A549 (cell line): ENCODE data around the gene CCL23. TPM values are rescaled to one million over a fixed set of nuclear protein-coding genes. Genes with fewer than 3 reads are reported as not detected.

Experiments
- ATAC-seq, 2 experiments: fragments of 200-7000 bp in 1 of 2; fragments of >200 bp in 1 of 2; cut with Nextera tagmentation in 1 of 2; cut with Tn5 transposase in 1 of 2; 3 replicates each; pipeline versions ENCODE4 v1.8.0 to v1.9.1; 2018 to 2020; ENCODE audit warnings: mild to moderate bottlenecking in 1 of 2, moderate library complexity in 1 of 2
- CTCF ChIA-PET: fragments of 300-600 bp; sonication (Branson Sonifier 250); formaldehyde crosslinking; extraction: SDS; loops from one replicate; lab custom pipeline; 2021; ENCODE audit warnings: antibody characterized with exemption, inconsistent platforms; lab: Yijun Ruan, JAX
- POLR2A ChIA-PET: fragments of 350-600 bp; formaldehyde crosslinking; extraction: SDS; loops from one replicate; lab custom pipeline; 2021; ENCODE audit warnings: antibody characterized with exemption, inconsistent platforms; lab: Yijun Ruan, JAX
- DNase-seq, 2 experiments: peaks; one replicate each; pipeline versions ENCODE4 v3.0.0 to v3.0.0-alpha.2; 2011 to 2016; ENCODE audit warnings: low read depth in 1 of 2, low spot score in 1 of 2
- FAIRE-seq: peaks from 2 replicates; lab custom pipeline; 2011; peaks lifted over from hg19 to GRCh38; lab: Jason Lieb, UNC
- H3K27ac ChIP-seq, 2 experiments: fragments of >200 bp; sonication (Bioruptor Twin); formaldehyde crosslinking; 3 replicates each; pipeline ENCODE4 v1.5.1; 2016 to 2017
- H3K4me1 ChIP-seq: fragments of >200 bp; sonication (Bioruptor Twin); formaldehyde crosslinking; 3 replicates; pipeline ENCODE4 v1.6.1; 2016
- H3K4me2 ChIP-seq: fragments of >200 bp; sonication (Bioruptor Twin); formaldehyde crosslinking; 3 replicates; pipeline ENCODE4 v1.6.1; 2016
- H3K4me3 ChIP-seq: fragments of >200 bp; sonication (Bioruptor Twin); formaldehyde crosslinking; 3 replicates; pipeline ENCODE4 v1.5.1; 2016
- H3K9me3 ChIP-seq: fragments of >200 bp; sonication (Bioruptor Twin); formaldehyde crosslinking; 3 replicates; pipeline ENCODE4 v1.6.1; 2016
- ATOH8 ChIP-seq: fragments of 250-450 bp; sonication (Bioruptor Pico); IDR thresholded peaks from 2 replicates; pipeline ENCODE4 v1.5.0; 2020; ENCODE audit warnings: low read depth, mild to moderate bottlenecking, moderate library complexity
- BHLHE40 ChIP-seq: IDR thresholded peaks from 2 replicates; pipeline ENCODE4 v1.6.1; 2012; ENCODE audit warnings: low read depth, low read length, inconsistent platforms
- CEBPB ChIP-seq, 2 experiments: fragments of >200 bp in 1 of 2; sonication (Bioruptor Twin) in 1 of 2; formaldehyde crosslinking in 1 of 2; IDR thresholded peaks; 2 replicates each; pipeline ENCODE4 v1.6.1; 2012 to 2016
- CHD4 ChIP-seq: fragments of 200-600 bp; sonication (generic); IDR thresholded peaks from 2 replicates; pipeline ENCODE4 v1.6.1; 2016; ENCODE audit warnings: antibody characterized with exemption, mild to moderate bottlenecking, borderline replicate concordance
- E2F6 ChIP-seq: IDR thresholded peaks from 2 replicates; pipeline ENCODE4 v1.6.1; 2012; ENCODE audit warnings: low read depth, borderline replicate concordance
- EHMT2 ChIP-seq: fragments of 200-600 bp; sonication (generic); IDR thresholded peaks from 2 replicates; pipeline ENCODE4 v1.6.1; 2016; ENCODE audit warnings: antibody characterized with exemption, low read depth, mild to moderate bottlenecking, moderate library complexity
- FOSB ChIP-seq: fragments of 250-450 bp; sonication (Bioruptor Pico); IDR thresholded peaks from 2 replicates; pipeline ENCODE4 v1.5.0; 2020; ENCODE audit warnings: mild to moderate bottlenecking, moderate library complexity
- FOSL2 ChIP-seq, 2 experiments: fragments of 450-650 bp in 1 of 2; fragments of >200 bp in 1 of 2; sonication (Bioruptor Twin) in 1 of 2; formaldehyde crosslinking; IDR thresholded peaks; 2 replicates each; pipeline versions ENCODE4 v1.5.0 to v1.6.1; 2016 to 2020; ENCODE audit warnings: mild to moderate bottlenecking in 1 of 2, moderate library complexity in 1 of 2
- HES2 ChIP-seq: fragments of >200 bp; sonication (Bioruptor Twin); formaldehyde crosslinking; IDR thresholded peaks from 2 replicates; pipeline ENCODE4 v1.6.1; 2016
- JUN ChIP-seq, 2 experiments: fragments of >200 bp; sonication (Bioruptor Twin); formaldehyde crosslinking; IDR thresholded peaks; 2 replicates in 1 of 2; 3 replicates in 1 of 2; pipeline ENCODE4 v1.6.1; 2016 to 2017
- JUNB ChIP-seq: fragments of >200 bp; sonication (Bioruptor Twin); formaldehyde crosslinking; IDR thresholded peaks from 2 replicates; pipeline ENCODE4 v1.6.1; 2016
- KDM5A ChIP-seq: fragments of 200-600 bp; sonication (generic); IDR thresholded peaks from 2 replicates; pipeline ENCODE4 v1.6.1; 2016; ENCODE audit warnings: antibody characterized with exemption, mild to moderate bottlenecking
- MAFK ChIP-seq: fragments of 450-650 bp; IDR thresholded peaks from 2 replicates; pipeline ENCODE4 v1.6.1; 2014; ENCODE audit not compliant: partially characterized antibody
- MYC ChIP-seq: IDR thresholded peaks from 2 replicates; pipeline ENCODE4 v1.6.1; 2012; ENCODE audit warnings: mild to moderate bottlenecking, inconsistent platforms, low read length, improper control_type of control experiment, borderline replicate concordance
- NFE2L2 ChIP-seq: fragments of 150-350 bp; conservative IDR thresholded peaks from 2 replicates; pipeline ENCODE4 v1.6.1; 2014; ENCODE audit warnings: low read length
- NPAS2 ChIP-seq: fragments of 250-450 bp; sonication (Bioruptor Pico); IDR thresholded peaks from 2 replicates; pipeline ENCODE4 v1.8.0; 2022; ENCODE audit warnings: mild to moderate bottlenecking, moderate library complexity, borderline replicate concordance
- NR3C1 ChIP-seq: fragments of >200 bp; sonication (Bioruptor Twin); formaldehyde crosslinking; IDR thresholded peaks from 3 replicates; pipeline ENCODE4 v1.6.1; 2017
- POLR2A ChIP-seq: IDR thresholded peaks from 2 replicates; pipeline ENCODE4 v1.6.1; 2012; ENCODE audit warnings: mild to moderate bottlenecking, low read length
- POLR2AphosphoS2 ChIP-seq: conservative IDR thresholded peaks from 2 replicates; pipeline ENCODE4 v1.6.1; 2012; ENCODE audit warnings: low read length, improper control_type of control experiment, inconsistent platforms
- RAD21 ChIP-seq, 2 experiments: fragments of >200 bp in 1 of 2; sonication (Bioruptor Twin) in 1 of 2; formaldehyde crosslinking in 1 of 2; IDR thresholded peaks in 1 of 2; conservative IDR thresholded peaks in 1 of 2; 2 replicates in 1 of 2; 3 replicates in 1 of 2; pipeline ENCODE4 v1.6.1; 2012 to 2018; ENCODE audit warnings: inconsistent platforms in 1 of 2
- REST ChIP-seq: fragments of 200-600 bp; sonication (generic); IDR thresholded peaks from 2 replicates; pipeline ENCODE4 v1.6.1; 2016; ENCODE audit warnings: antibody characterized with exemption, mild to moderate bottlenecking, moderate library complexity
- RFX5 ChIP-seq: fragments of 450-650 bp; IDR thresholded peaks from 2 replicates; pipeline ENCODE4 v1.7.1; 2014; ENCODE audit warnings: antibody characterized with exemption, mild to moderate bottlenecking, moderate library complexity
- SMC3 ChIP-seq: fragments of >200 bp; sonication (Bioruptor Twin); formaldehyde crosslinking; IDR thresholded peaks from 3 replicates; pipeline ENCODE4 v1.6.1; 2018; ENCODE audit warnings: inconsistent platforms
- TFCP2L1 ChIP-seq: fragments of 250-450 bp; sonication (Bioruptor Pico); IDR thresholded peaks from 2 replicates; pipeline ENCODE4 v1.5.0; 2021; ENCODE audit warnings: mild to moderate bottlenecking
- ZFP36 ChIP-seq: fragments of 450-650 bp; IDR thresholded peaks from 2 replicates; pipeline ENCODE4 v1.6.1; 2014; ENCODE audit warnings: borderline replicate concordance; ENCODE audit not compliant: partially characterized antibody
- ZNF302 ChIP-seq: fragments of 250-450 bp; sonication (Bioruptor Pico); IDR thresholded peaks from 2 replicates; pipeline ENCODE4 v1.9.0; 2021; ENCODE audit warnings: inconsistent platforms, mild to moderate bottlenecking, moderate library complexity
- WGBS: methylation state at CpG from one replicate; pipeline ENCODE4 v1.1.6; 2017; ENCODE audit errors: missing lambda C conversion rate; 5-methylcytosine and 5-hydroxymethylcytosine counted together
- polyA plus RNA-seq, 4 experiments: library from polyadenylated mRNA; depleted of rRNA in 3 of 4; stranded (reverse); fragments of >200 nt; fragmentation: RNase III in 1 of 4; extraction: RNeasy Plus Mini Kit Qiagen cat#74134 plus additional on column Dnase treatment in 1 of 4; gene quantifications; 2 replicates in 3 of 4; 3 replicates in 1 of 4; pipeline ENCODE4 v1.2.3, GENCODE V29; 2011 to 2017

Gene CCL23
- polyA plus RNA-seq, 2 of the 4 experiments (the other 2 are of a cell fraction): not detected

GRCh38 chr17:35991075-35991474 is 26.7 kb downstream of the CCL23 start:
- no peak for FAIRE-seq
- H3K27ac ChIP-seq: no peak overlapping the region
- no peak for TF ChIP-seq TFCP2L1 (CRISPR knock-in tag)
- no peak for TF ChIP-seq ZNF302 (CRISPR knock-in tag)
- TF ChIP-seq RAD21 (conservative IDR thresholded peaks at IDR 0.05 in 1 of 2, IDR thresholded peaks at IDR 0.05 in 1 of 2): no peak
- TF ChIP-seq FOSB: no peak
- peak; percentile 61 for TF ChIP-seq MAFK
- ChIA-PET CTCF (interaction anchor here (1.5 kb wide), 1 partner anchor 9 kb away, joined by 5 read pairs; no protein-coding TSS in a partner anchor), POLR2A (no interaction called here)
- no peak for DNase-seq
- no peak overlapping the region for H3K4me2 ChIP-seq
- WGBS: 39% methylated on average over 2 of the region's 2 CpGs
- no peak for ATAC-seq
- H3K9me3 ChIP-seq: peaks cover 17% of the 10 kb centered on the region; the same call in 2 of the 3 replicates
- no peaks in the 10 kb centered on the region for H3K4me1 ChIP-seq
- H3K4me3 ChIP-seq: no peak overlapping the region

- no peaks in the 10 kb centered on the region for H3K4me1 ChIP-seq
- H3K27ac ChIP-seq: no peak overlapping the region
- DNase-seq (no peak), ATAC-seq (no peak), FAIRE-seq (no peak)
- H3K4me3 ChIP-seq: no peak overlapping the region
- TF ChIP-seq NR3C1: no peak
- TF ChIP-seq POLR2AphosphoS2: no peak
- TF ChIP-seq FOSL2 (IDR thresholded peaks at IDR 0.05): no peak
- TF ChIP-seq FOSL2 (CRISPR knock-in tag; IDR thresholded peaks at IDR 0.05): no peak
- no peak for TF ChIP-seq NPAS2
- no peak for TF ChIP-seq CEBPB (IDR thresholded peaks at IDR 0.05)
- no peak for TF ChIP-seq JUN (IDR thresholded peaks at IDR 0.05)
- TF ChIP-seq MAFK: no peak
- no peak for TF ChIP-seq CHD4
- TF ChIP-seq E2F6: no peak
- TF ChIP-seq KDM5A: no peak
- no peak for TF ChIP-seq FOSB
- no peak for TF ChIP-seq JUNB
- TF ChIP-seq NFE2L2: no peak
- no peak for TF ChIP-seq POLR2A
- POLR2A ChIA-PET: no interaction called here
- CTCF ChIA-PET: interaction anchor here (2.0 kb wide), 1 partner anchor 160 kb away, joined by 7 read pairs; no protein-coding TSS in a partner anchor
- H3K9me3 ChIP-seq: peaks cover 6% of the 10 kb centered on the region; the same call in 1 of the 3 replicates
- no peak overlapping the region for H3K4me2 ChIP-seq
Observed at GRCh38 chr17:35988164-35988563, 29.6 kb downstream of the CCL23 start.

GRCh38 chr17:35986643-35987042 is 31.1 kb downstream of the CCL23 start, which contains the start of gene CCL14:
CCL14 (minus strand) TSS chr17:35986729; CDS start chr17:35986649, 80 bp downstream.
- Histone ChIP-seq H3K4me1 (no peaks in the 10 kb centered on the region), H3K9me3 (peaks cover 6% of the 10 kb centered on the region; the same call in 1 of the 3 replicates), H3K4me3 (no peak within 1 kb of the TSS), H3K4me2 (no peak within 1 kb of the TSS), H3K27ac (no peak within 1 kb of the TSS)
- ChIA-PET CTCF (interaction anchor here (0.8 to 2.9 kb wide), 4 partner anchors 11 to 497 kb away, joined by 4 to 14 read pairs (median 6); no protein-coding TSS in a partner anchor), POLR2A (no interaction called here)
- FAIRE-seq (no peak), DNase-seq (no peak), ATAC-seq (no peak)
- no peak for TF ChIP-seq REST
- TF ChIP-seq NR3C1: no peak
- no peak for TF ChIP-seq HES2
- no peak for TF ChIP-seq EHMT2
- no peak for TF ChIP-seq ATOH8
- TF ChIP-seq RFX5: no peak
- no peak for TF ChIP-seq MYC
- TF ChIP-seq NFE2L2: no peak
- TF ChIP-seq BHLHE40: no peak
- no peak for TF ChIP-seq SMC3
- TF ChIP-seq ZFP36: no peak
- 35% methylated on average over 1 of the region's 1 CpG for WGBS
